Stomach (tissue), 9 donors: ENCODE measurements around the gene VGLL4. TPM values are rescaled to one million over a fixed set of nuclear protein-coding genes. Genes with fewer than 3 reads are reported as not detected.

ENCODE experiments used
- DNase-seq, 2 donors: peaks; one replicate each; pipeline versions ENCODE4 v3.0.0 to v3.0.0-alpha.2; 2013 to 2019
- H3K27ac ChIP-seq, 5 donors: fragments of 200-600 bp in 4 of 5; sonication (generic) in 4 of 5; one replicate each; pipeline ENCODE4 v1.5.1; 2013 to 2019; ENCODE audit warnings: mild to moderate bottlenecking in 1 of 5, moderate library complexity in 1 of 5
- H3K27me3 ChIP-seq, 3 donors: fragments of 200-600 bp; sonication (generic); one replicate each; pipeline ENCODE4 v1.5.1; 2017 to 2019; ENCODE audit warnings: mixed run types in 1 of 3
- H3K36me3 ChIP-seq, 4 donors: fragments of 200-600 bp; sonication (generic); 1 replicate in 3 of 4; 2 replicates in 1 of 4; pipeline ENCODE4 v1.5.1; 2016 to 2019
- H3K4me1 ChIP-seq, 4 donors: fragments of 200-600 bp; sonication (generic); one replicate each; pipeline ENCODE4 v1.5.1; 2016 to 2019
- H3K4me3 ChIP-seq, 4 donors: fragments of 200-600 bp; sonication (generic) in 3 of 4; one replicate each; pipeline ENCODE4 v1.5.1; 2016 to 2019; ENCODE audit warnings: mild to moderate bottlenecking in 1 of 4
- H3K9me3 ChIP-seq, 4 donors: fragments of 200-600 bp; sonication (generic); one replicate each; pipeline ENCODE4 v1.5.1; 2016 to 2019
- EP300 ChIP-seq: sonication (generic); formaldehyde crosslinking; IDR thresholded peaks from one replicate; pipeline ENCODE4 v1.6.1; 2017; ENCODE audit warnings: antibody characterized with exemption
- POLR2A ChIP-seq, 4 donors: fragments of 450-650 bp; IDR thresholded peaks; one replicate each; pipeline ENCODE4 v1.6.1; 2016; ENCODE audit warnings: antibody characterized with exemption in 4 of 4, control low read depth in 2 of 4, mild to moderate bottlenecking in 1 of 4, moderate library complexity in 1 of 4
- POLR2AphosphoS5 ChIP-seq, 3 donors: sonication (generic); formaldehyde crosslinking; IDR thresholded peaks; one replicate each; pipeline ENCODE4 v1.6.1; 2016; ENCODE audit warnings: antibody characterized with exemption in 3 of 3
- WGBS, 5 donors: extraction: QIAGEN DNeasy Blood & Tissue Kit in 3 of 5; methylation state at CpG; one replicate each; pipeline versions ENCODE4 v1.1.5 to v1.1.7; 2013 to 2018; 5-methylcytosine and 5-hydroxymethylcytosine counted together
- intact Hi-C: fragments of 100-400 bp; cut with DNase I; formaldehyde crosslinking; loops from one replicate; pipeline ENCODE4 v1.15.1; 2023; ENCODE audit warnings: low total_unique reads
- polyA plus RNA-seq, 3 donors: library from polyadenylated mRNA; stranded (reverse); fragments of 200-250 nt; gene quantifications; one replicate each; pipeline ENCODE4 v1.2.3, GENCODE V29; 2013
- total RNA-seq, 5 donors: library from RNA; depleted of rRNA; stranded (reverse); fragments of >200 nt; gene quantifications; one replicate each; pipeline versions ENCODE4 v1.1.0 to v1.2.3, GENCODE V29; 2014 to 2016
- TF ChIP-seq, protein P1 (sequence below), 7 experiments: fragments of 450-650 bp in 4 of 7; fragments of 200-600 bp in 3 of 7; sonication (generic) in 3 of 7; IDR thresholded peaks; one replicate each; pipeline ENCODE4 v1.5.1; 2016 to 2019; ENCODE audit warnings: antibody characterized with exemption in 7 of 7, control low read depth in 2 of 7, mild to moderate bottlenecking in 1 of 7
- donor health status: healthy with polysubstance abuse.
- donor health status: Bipolar disorder and iron deficiency.
- donor health status: healthy.

VGLL4 gene
- total and polyA plus RNA-seq, 8 donors = 15.2 to 147 (median 43.3) TPM

DNA sequence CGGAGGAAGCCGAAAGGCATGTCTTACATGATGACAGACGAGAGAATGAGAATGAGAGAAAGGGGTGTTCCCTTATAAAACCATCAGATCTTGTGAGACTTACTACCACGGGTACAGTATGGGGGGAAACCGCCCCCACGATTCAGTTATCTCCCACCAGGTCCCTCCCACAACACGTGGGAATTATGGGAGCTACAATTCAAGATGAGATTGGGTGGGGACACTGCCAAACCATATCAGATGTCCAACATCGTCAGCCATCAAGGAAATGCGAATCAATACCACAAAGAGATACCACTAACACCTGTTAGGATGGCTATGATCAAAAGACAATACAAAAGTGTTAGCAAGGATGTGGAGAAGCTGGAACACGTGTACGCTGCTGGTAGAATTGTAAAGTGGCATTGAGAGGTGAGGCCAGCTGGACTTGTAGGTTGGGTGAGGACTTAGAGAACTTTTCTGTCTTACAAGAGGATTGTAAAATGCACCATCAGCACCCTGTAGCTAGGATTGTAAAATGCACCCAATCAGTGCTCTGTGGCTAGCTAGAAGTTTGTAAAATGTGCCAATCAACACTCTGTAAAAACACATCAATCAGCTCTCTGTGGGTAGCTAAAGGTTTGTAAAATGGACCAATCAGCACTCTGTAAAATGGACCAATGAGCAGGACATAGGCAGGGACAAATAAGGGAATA, 37.5 kb downstream of the VGLL4 start:
- Histone ChIP-seq H3K4me3 (no peak overlapping the region), H3K4me1 (peaks cover 20 to 80% (median 65%) of the 10 kb centered on the region in 4 donors), H3K9me3 (no peaks in the 10 kb centered on the region), H3K27me3 (no peaks in the 10 kb centered on the region), H3K36me3 (peaks cover 0 to 4% (median 3%) of the 10 kb centered on the region in 4 donors), H3K27ac (peak overlapping the region in 2 of 5 donors; percentile 25 to 86)
- 75 to 84% (median 77%) methylated on average over 11 of the region's 11 CpGs for WGBS, 5 donors
- no peak for TF ChIP-seq POLR2A (IDR thresholded peaks at IDR 0.05)
- TF ChIP-seq POLR2AphosphoS5 (IDR thresholded peaks at IDR 0.05) = no peak
- no peak for TF ChIP-seq EP300
- TF ChIP-seq, protein P1, sequence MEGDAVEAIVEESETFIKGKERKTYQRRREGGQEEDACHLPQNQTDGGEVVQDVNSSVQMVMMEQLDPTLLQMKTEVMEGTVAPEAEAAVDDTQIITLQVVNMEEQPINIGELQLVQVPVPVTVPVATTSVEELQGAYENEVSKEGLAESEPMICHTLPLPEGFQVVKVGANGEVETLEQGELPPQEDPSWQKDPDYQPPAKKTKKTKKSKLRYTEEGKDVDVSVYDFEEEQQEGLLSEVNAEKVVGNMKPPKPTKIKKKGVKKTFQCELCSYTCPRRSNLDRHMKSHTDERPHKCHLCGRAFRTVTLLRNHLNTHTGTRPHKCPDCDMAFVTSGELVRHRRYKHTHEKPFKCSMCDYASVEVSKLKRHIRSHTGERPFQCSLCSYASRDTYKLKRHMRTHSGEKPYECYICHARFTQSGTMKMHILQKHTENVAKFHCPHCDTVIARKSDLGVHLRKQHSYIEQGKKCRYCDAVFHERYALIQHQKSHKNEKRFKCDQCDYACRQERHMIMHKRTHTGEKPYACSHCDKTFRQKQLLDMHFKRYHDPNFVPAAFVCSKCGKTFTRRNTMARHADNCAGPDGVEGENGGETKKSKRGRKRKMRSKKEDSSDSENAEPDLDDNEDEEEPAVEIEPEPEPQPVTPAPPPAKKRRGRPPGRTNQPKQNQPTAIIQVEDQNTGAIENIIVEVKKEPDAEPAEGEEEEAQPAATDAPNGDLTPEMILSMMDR (IDR thresholded peaks at IDR 0.05) = no peak
- intact Hi-C loops = no loop called here
- DNase-seq = no peak

DNA sequence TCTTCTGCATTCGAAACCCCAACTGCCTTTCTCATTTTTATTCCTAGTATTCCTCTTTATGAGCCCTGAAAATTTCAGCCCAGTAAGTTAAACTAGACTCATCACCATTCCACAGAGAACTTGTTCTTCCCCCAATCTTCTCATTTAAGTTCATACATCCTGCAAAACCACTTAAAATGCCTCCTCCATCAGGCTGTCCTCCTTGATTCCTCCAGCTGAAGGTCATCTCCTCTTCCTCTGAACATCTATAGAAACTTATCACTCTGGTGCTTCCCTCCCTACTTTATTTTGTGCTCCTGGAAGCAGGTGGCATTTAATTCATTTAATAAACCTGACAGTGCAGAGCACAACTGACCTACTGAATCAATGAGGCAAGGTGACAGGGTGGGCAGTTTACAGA, 38.3 kb downstream of the VGLL4 start:
- Histone ChIP-seq H3K36me3 (peaks cover 0 to 12% (median 8%) of the 10 kb centered on the region in 4 donors), H3K4me1 (peaks cover 21 to 80% (median 65%) of the 10 kb centered on the region in 4 donors), H3K9me3 (no peaks in the 10 kb centered on the region), H3K27me3 (no peaks in the 10 kb centered on the region), H3K4me3 (no peak overlapping the region), H3K27ac (peak overlapping the region in 3 of 5 donors; percentile 25 to 86 (median 43))
- TF ChIP-seq POLR2AphosphoS5 (IDR thresholded peaks at IDR 0.05) = no peak
- no peak for TF ChIP-seq POLR2A (IDR thresholded peaks at IDR 0.05)
- no peak for DNase-seq
- intact Hi-C loops = no loop called here
- 93 to 100% (median 95%) methylated on average over 1 of the region's 1 CpG for WGBS, 5 donors

GRCh38 chr3:11604139-11604892, 39.4 kb downstream of the VGLL4 start:
- Histone ChIP-seq H3K27ac (peak overlapping the region in 4 of 5 donors; percentile 77 to 86 (median 78)), H3K9me3 (no peaks in the 10 kb centered on the region), H3K4me1 (peaks cover 26 to 80% (median 64%) of the 10 kb centered on the region in 4 donors), H3K4me3 (no peak overlapping the region), H3K27me3 (no peaks in the 10 kb centered on the region), H3K36me3 (peaks cover 0 to 22% (median 10%) of the 10 kb centered on the region in 4 donors)
- no peak for TF ChIP-seq EP300
- TF ChIP-seq POLR2AphosphoS5 (IDR thresholded peaks at IDR 0.05) = peak in 2 of 3 donors; percentile 22 to 33
- 61 to 79% (median 78%) methylated on average over 15 of the region's 15 CpGs for WGBS, 5 donors
- intact Hi-C loops = no loop called here
- peak in 1 of 2 donors; percentile 64 for DNase-seq

DNA sequence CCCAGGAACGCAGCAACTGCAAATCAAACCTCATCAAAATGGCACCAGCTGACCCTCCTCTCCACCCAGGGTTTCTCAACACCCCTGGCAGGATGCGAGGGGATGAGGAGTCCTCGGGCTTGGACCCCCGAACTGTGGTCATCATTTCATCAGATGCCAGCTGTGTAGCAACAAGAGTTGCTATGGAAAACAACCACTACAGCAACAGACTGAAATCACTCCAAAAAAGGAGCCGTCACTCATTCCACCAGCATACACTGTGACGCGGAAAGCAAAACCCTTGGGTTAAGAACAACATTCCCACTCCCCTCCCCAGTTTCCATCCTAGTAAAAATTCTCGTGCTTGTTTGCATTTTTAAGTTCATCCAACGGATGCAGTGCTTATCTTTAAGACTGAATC, 40.1 kb downstream of the VGLL4 start:
- Histone ChIP-seq H3K27ac (peak overlapping the region; percentile 46 to 86 (median 78)), H3K4me1 (peaks cover 26 to 79% (median 61%) of the 10 kb centered on the region in 4 donors), H3K9me3 (no peaks in the 10 kb centered on the region), H3K27me3 (no peaks in the 10 kb centered on the region), H3K4me3 (no peak overlapping the region), H3K36me3 (peaks cover 0 to 22% (median 10%) of the 10 kb centered on the region in 4 donors)
- peak in 1 of 2 donors; percentile 78 for DNase-seq
- TF ChIP-seq POLR2AphosphoS5 (IDR thresholded peaks at IDR 0.05) = peak in 1 of 3 donors; percentile 42
- no peak for TF ChIP-seq POLR2A (IDR thresholded peaks at IDR 0.05)
- 54 to 76% (median 71%) methylated on average over 9 of the region's 9 CpGs for WGBS, 5 donors
- intact Hi-C loops = no loop called here

GRCh38 chr3:11602886-11603527, 40.7 kb downstream of the VGLL4 start:
- intact Hi-C loops = no loop called here
- TF ChIP-seq EP300 = no peak
- TF ChIP-seq POLR2AphosphoS5 (IDR thresholded peaks at IDR 0.05) = no peak
- no peak for TF ChIP-seq POLR2A (IDR thresholded peaks at IDR 0.05)
- TF ChIP-seq, protein P1 (IDR thresholded peaks at IDR 0.05) = no peak

More at GRCh38 chr3:11602886-11603527, 40.7 kb downstream of the VGLL4 start:
- Histone ChIP-seq H3K27me3 (no peaks in the 10 kb centered on the region), H3K9me3 (no peaks in the 10 kb centered on the region), H3K4me1 (peaks cover 26 to 78% (median 58%) of the 10 kb centered on the region in 4 donors), H3K4me3 (no peak overlapping the region), H3K36me3 (peaks cover 0 to 22% (median 10%) of the 10 kb centered on the region in 4 donors), H3K27ac (peak overlapping the region in 4 of 5 donors; percentile 77 to 86 (median 78))
- no peak for DNase-seq
- 63 to 72% (median 67%) methylated on average over 5 of the region's 5 CpGs for WGBS, 5 donors
